Skeletal muscle satellite cell (primary cell): Measurements from ENCODE around the gene THYN1.
A peak's percentile ranks its signal among the peaks of the same experiment; 100 is the strongest.

Source experiments
- H3K27me3 ChIP-seq: 2 replicates; pipeline ENCODE4 v1.7.0; 2013; ENCODE audit warnings: low read length; ENCODE audit not compliant: control insufficient read depth, insufficient read depth
- H3K36me3 ChIP-seq: 2 replicates; pipeline ENCODE4 v1.7.0; 2013; ENCODE audit warnings: mild to moderate bottlenecking, control low read depth, low read length; ENCODE audit not compliant: insufficient read depth
- H3K4me1 ChIP-seq: 2 replicates; pipeline ENCODE4 v1.7.0; 2013; ENCODE audit warnings: low read length; ENCODE audit not compliant: control insufficient read depth, insufficient read depth
- H3K4me2 ChIP-seq: 2 replicates; pipeline ENCODE4 v1.7.0; 2013; ENCODE audit warnings: mild to moderate bottlenecking, low read length
- H3K4me3 ChIP-seq: 2 replicates; pipeline ENCODE4 v1.7.0; 2013; ENCODE audit warnings: low read length
- H3K9ac ChIP-seq: 2 replicates; pipeline ENCODE4 v1.7.0; 2013; ENCODE audit warnings: mild to moderate bottlenecking, low read depth, low read length, moderate library complexity
- H3K9me3 ChIP-seq: replicated peaks from 2 replicates; pipeline ENCODE4 v1.7.0; 2013; ENCODE audit warnings: mild to moderate bottlenecking, control low read depth, low read length

The THYN1 gene

DNA sequence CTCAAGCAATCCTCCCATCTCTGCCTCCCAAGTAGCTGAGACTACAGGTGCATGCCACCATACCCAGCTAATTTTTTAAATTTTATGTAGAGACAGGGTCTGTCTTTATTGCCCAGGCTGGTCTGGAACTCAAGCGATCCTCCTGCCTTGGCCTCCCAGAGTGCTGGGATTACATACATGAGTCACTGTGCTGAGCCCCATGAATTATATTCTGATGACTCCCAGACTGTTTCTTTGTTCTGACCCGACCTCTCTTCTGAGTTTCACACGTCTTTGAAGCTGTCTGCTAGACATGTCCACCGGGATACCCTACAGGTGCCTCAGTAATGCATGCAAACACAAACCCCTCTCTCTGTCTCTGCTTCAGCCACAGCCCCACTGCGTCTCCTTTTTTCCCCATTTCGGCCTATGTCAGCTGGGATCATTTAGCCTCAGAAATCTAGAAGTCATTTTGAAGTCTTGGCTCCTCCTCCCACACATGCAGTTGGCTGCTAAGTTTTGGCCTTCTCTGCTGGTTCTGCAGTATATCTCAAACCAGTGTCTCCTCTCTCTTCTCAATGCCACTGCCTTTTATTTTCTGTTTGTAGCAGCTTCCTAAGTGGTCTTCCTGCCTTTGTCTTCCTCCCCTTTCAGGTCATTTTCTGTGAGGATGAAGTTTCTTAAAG lies 23.9 kb downstream of the THYN1 start:
- no peaks in the 10 kb centered on the region for H3K27me3 ChIP-seq
- no peak overlapping the region for H3K4me3 ChIP-seq
- H3K4me1 ChIP-seq, result peaks cover 13% of the 10 kb centered on the region
- no peak overlapping the region for H3K9ac ChIP-seq
- peaks cover 6% of the 10 kb centered on the region for H3K36me3 ChIP-seq
- H3K9me3 ChIP-seq, result no peaks in the 10 kb centered on the region
- no peak overlapping the region for H3K4me2 ChIP-seq

DNA sequence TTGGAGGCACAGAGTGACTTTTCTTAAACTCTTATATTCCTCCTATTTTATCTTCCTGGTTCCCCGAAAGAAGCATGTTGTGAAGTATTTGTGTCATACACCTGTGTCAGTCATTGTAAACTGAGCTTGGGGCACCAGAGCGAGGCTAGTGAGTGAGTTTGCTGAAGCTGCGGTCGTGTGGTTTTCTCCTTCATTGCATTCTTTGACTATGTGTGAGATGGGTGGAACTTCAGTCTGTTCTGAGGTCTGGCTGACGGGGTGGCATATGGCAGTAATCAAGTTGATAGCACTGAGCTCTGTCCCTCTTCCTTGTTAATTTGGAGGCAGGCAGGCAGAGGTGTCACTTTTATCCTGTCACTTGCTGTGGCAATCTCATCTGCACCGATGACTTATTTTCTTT lies 24.5 kb downstream of the THYN1 start:
- no peak overlapping the region for H3K4me3 ChIP-seq
- no peaks in the 10 kb centered on the region for H3K9me3 ChIP-seq
- H3K4me1 ChIP-seq, result peaks cover 13% of the 10 kb centered on the region
- peaks cover 6% of the 10 kb centered on the region for H3K36me3 ChIP-seq
- no peak overlapping the region for H3K4me2 ChIP-seq
- no peak overlapping the region for H3K9ac ChIP-seq
- H3K27me3 ChIP-seq, result no peaks in the 10 kb centered on the region

DNA sequence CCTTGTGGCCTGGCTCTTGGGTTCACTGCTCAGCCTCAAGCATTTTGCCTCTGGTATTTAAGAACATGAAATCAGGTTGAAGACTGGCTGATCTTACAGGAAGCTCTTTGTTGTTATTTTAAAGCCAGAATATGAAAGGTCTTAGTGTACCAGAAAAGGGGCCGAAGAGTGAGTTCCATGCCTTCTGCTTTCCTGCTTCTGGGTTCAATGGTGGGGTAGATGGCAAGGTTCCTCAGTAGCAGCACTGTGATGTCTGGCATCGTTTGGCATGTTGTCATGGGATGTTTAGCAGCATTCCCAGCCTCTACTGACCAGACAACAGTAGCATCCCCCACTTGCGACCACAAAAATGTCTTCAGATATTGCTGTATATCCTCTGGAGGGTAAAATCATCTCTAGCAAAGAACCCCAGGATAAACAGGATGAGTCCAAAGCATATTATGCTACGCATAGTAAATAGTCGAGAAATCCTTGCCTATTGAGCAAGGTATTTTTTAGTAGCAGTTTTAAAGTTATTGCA lies 26.3 kb downstream of the THYN1 start:
- Histone ChIP-seq H3K4me2 (peak overlapping the region; percentile 99), H3K27me3 (no peaks in the 10 kb centered on the region), H3K4me3 (peak overlapping the region; percentile 94), H3K9ac (no peak overlapping the region), H3K9me3 (no peaks in the 10 kb centered on the region), H3K36me3 (peaks cover 6% of the 10 kb centered on the region), H3K4me1 (peaks cover 18% of the 10 kb centered on the region)

DNA sequence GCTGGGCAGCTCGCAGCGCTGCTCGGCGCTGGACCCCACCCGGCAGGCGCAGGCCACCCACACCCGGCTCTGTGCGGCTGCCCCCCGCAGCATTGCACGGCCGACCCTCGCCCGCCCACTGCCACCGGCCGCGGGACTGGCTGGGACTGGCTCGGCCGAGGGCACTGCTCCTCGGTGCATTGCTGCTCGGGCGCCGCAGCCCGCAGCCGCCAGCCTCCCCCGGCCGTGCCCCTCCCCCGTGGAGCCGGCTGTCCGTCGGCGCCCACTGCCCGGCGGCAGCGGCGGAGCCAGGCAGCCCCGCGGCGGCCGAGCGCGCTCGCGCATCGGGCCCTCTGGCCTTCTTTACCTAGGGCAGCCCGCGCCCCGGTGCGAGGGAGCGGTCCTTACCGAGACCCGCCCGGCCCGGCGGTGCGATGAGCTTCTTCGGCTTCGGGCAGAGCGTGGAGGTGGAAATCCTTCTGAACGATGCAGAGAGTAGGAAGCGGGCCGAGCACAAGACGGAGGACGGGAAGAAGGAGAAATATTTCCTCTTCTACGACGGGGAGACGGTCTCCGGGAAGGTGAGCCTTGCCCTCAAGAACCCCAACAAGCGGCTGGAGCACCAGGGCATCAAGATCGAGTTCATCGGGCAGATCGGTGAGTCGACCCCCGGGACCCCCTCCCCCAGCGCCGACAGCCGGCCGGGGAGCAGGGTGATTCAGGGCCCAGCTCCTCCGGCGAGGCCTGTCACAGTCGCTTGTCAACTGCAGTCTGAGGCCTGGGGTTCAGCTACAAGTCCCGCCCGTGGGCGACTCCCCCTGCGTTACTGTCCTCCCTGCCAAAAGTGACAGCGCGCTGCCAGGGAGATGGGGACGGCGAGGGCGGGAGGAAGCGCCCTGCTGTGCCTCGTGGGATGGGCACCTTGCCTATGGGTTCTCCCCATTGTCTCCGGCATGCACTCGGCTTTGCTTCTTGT lies 28.2 kb downstream of the THYN1 start:
- Histone ChIP-seq H3K36me3 (no peaks in the 10 kb centered on the region), H3K9ac (peak overlapping the region; percentile 87), H3K9me3 (no peaks in the 10 kb centered on the region), H3K4me2 (peak overlapping the region; percentile 99), H3K27me3 (no peaks in the 10 kb centered on the region), H3K4me3 (peak overlapping the region; percentile 94), H3K4me1 (peaks cover 18% of the 10 kb centered on the region)

DNA sequence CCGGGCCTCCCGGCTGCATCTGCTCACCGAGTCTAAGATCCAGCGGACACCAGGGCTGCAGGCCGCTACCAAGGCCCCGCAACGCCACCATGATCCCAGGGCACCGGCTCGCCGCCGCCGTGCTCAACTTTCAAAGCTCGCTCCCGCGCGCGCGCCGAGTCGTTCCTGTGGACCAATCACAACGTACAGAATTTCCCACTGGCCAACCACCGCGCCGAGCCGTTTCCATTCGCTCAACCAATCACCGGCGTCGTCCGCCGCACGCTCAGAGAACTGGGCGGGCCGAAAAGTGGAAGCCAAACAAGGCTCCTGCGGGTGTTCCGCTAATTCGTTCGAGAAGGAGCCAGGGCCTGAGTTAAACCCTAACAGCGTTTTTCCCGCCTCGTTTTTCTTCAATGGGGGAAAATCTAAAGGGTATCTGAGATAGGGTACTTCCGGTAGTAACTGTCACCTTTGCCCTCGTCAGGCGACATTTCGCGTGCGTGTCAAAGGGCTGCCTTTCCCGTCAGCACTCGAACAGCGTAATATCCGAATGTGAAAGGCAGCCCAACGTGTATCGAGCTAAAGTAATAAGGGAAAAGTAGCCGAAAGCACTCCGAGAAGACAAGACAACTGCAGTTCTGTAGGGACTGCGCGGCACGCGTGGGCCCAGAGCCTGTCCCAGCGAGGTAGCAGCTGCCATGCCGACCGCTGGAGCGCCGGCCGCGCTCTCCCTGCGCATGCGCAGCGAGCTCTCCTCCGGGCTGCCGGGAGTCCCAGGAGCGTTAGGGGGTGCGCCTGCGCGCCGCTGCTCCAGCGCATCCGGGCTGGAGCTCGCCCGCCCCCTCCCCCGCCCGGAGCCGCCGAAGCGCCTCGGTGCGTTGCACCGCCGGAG lies 29.1 kb downstream of the THYN1 start, which contains the start of the genes NCAPD3 and VPS26B:
NCAPD3 (minus strand) TSS at position 132 of the 874 bp plus-strand sequence; CDS start at position 91, 41 bp downstream.
VPS26B (plus strand) TSS at position 836 of the 874 bp plus-strand sequence. CDS start 452 bp downstream, outside the sequence.
- peak within 1 kb of the TSS; percentile 94 for H3K4me3 ChIP-seq
- no peaks in the 10 kb centered on the region for H3K27me3 ChIP-seq
- H3K9ac ChIP-seq, result peak within 1 kb of the TSS; percentile 92
- no peaks in the 10 kb centered on the region for H3K9me3 ChIP-seq
- peaks cover 18% of the 10 kb centered on the region for H3K4me1 ChIP-seq
- H3K4me2 ChIP-seq, result peak within 1 kb of the TSS; percentile 99
- H3K36me3 ChIP-seq, result peaks cover 3% of the 10 kb centered on the region

DNA sequence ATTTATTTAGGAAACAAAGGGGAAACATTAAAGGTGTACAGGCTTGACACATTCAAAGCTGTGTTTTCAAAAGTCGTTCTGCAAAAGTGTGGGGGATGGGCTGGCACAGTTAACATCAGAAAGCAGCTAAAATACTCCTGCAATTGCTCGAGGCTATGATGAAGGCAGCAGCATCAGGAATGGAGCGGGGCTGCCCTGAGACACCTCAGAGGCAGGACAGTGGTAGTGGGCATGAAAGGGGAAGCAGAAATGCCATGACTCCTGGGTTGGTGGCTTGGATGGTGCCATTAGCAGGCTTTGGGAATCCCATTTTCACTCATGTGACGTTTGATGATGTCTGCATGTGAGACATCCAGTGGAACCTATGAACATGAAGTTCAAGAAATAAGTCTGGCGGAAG lies 30.0 kb downstream of the THYN1 start:
- Histone ChIP-seq H3K27me3 (no peaks in the 10 kb centered on the region), H3K9ac (peak overlapping the region; percentile 92), H3K36me3 (peaks cover 7% of the 10 kb centered on the region), H3K9me3 (no peaks in the 10 kb centered on the region), H3K4me1 (peaks cover 18% of the 10 kb centered on the region), H3K4me2 (peak overlapping the region; percentile 99), H3K4me3 (peak overlapping the region; percentile 94)

DNA sequence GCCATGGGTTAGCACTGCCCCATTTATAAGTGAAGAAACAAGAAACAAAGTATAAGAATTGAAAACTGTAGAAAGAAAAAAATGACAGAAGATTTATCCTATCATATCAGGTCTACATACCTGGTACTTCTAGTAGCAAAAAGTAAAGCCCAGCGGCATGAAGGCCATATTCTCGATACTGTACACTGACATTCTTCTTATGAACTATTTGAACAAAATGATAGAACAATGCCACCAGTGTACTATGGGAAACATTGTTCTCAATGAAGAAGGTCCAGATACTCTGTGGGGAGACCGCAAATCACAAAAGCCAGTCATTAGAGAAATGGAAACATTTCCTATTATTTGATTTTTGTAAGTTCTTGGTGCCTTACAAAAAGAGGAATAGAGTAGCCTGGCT lies 36.3 kb downstream of the THYN1 start:
- H3K4me3 ChIP-seq, result no peak overlapping the region
- no peak overlapping the region for H3K4me2 ChIP-seq
- no peaks in the 10 kb centered on the region for H3K9me3 ChIP-seq
- H3K27me3 ChIP-seq, result no peaks in the 10 kb centered on the region
- no peaks in the 10 kb centered on the region for H3K4me1 ChIP-seq
- H3K9ac ChIP-seq, result no peak overlapping the region
- H3K36me3 ChIP-seq, result peaks cover 21% of the 10 kb centered on the region

DNA sequence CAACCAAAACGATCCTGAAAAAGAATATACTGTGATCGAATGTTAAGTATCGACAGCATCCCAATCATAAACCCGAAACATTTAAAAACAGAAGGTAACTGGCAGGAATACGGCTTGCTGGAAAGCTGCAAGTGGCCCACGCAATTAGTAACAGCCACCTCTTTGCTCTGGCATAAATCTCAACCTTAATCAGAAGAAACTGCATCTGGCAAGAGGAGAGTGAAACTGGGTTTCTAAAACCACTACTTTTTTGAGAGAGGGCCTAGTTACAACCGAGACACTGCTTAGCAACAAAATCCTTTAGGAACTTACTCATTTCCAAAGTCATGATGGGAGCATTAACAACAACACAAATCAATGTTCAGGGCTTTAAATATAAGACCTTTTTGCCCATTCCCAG lies 37.3 kb downstream of the THYN1 start:
- Histone ChIP-seq H3K36me3 (peaks cover 21% of the 10 kb centered on the region), H3K27me3 (no peaks in the 10 kb centered on the region)

DNA sequence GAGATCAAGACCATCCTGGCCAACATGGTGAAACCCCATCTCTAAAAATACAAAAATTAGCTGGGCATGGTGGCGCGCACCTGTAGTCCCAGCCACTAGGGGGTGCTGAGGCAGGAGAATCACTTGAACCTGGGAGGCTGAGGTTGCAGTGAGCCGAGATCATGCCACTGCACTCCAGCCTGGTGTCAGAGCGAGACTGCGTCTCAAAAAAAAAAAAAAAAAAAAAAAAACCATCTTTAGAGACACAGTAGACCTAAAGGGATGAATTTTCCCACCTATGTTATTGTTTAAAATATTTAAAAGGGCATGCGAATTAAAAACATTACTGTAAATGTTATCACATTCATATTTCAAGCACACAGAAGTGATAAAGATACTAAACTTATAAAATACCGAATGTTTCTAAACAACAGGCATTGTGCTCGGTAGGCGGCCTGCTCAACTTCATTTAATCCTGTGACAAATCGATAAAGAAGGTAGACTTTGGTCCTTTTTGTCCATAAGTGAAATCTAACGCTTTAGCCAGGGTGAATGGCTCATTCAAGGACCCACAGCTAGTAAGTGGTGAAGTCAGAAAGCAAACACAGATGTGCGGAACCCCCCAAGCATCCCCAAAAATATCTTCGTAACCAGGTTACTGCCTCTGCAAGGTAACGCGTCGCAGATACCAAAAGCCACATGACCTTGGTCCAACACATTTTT lies 45.5 kb downstream of the THYN1 start:
- H3K36me3 ChIP-seq, result peaks cover 58% of the 10 kb centered on the region
- H3K9ac ChIP-seq, result no peak overlapping the region
- no peaks in the 10 kb centered on the region for H3K27me3 ChIP-seq
- H3K4me1 ChIP-seq, result no peaks in the 10 kb centered on the region
- H3K4me3 ChIP-seq, result no peak overlapping the region
- H3K4me2 ChIP-seq, result no peak overlapping the region
- H3K9me3 ChIP-seq, result no peaks in the 10 kb centered on the region

More for the DNA sequence above, 37.3 kb downstream of the THYN1 start:
- Histone ChIP-seq H3K4me2 (no peak overlapping the region), H3K9ac (no peak overlapping the region), H3K4me3 (no peak overlapping the region), H3K9me3 (no peaks in the 10 kb centered on the region), H3K4me1 (no peaks in the 10 kb centered on the region)

DNA sequence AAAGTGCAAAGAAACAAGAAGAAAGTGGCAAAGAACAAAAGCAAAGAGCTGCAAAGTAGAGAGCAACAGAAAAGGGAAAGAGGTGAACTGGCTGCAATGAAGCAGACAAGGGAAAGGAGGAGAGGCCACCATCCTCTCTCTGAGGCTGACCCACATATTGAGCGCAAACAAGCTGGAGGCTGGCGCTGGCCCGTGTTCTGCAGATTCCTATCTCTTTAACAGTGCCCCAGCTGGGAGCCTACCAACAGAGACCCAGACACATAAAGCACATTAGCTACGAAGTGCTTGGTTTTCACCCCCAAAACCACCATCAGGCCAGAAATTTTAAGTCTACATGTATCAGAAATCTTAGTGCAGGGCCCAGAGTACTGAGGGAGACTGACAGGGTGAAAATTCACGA lies 47.0 kb downstream of the THYN1 start:
- Histone ChIP-seq H3K4me1 (no peaks in the 10 kb centered on the region), H3K36me3 (peaks cover 72% of the 10 kb centered on the region), H3K27me3 (no peaks in the 10 kb centered on the region), H3K9ac (no peak overlapping the region), H3K4me3 (no peak overlapping the region), H3K4me2 (no peak overlapping the region), H3K9me3 (no peaks in the 10 kb centered on the region)
